Measurements from ENCODE around the gene MYCBP2. TPM values are rescaled to one million over a fixed set of nuclear protein-coding genes. Genes with fewer than 3 reads are reported as not detected.

Gene MYCBP2
- total and polyA plus RNA-seq, 9 donors, result 45.6 to 145 (median 100) TPM

DNA sequence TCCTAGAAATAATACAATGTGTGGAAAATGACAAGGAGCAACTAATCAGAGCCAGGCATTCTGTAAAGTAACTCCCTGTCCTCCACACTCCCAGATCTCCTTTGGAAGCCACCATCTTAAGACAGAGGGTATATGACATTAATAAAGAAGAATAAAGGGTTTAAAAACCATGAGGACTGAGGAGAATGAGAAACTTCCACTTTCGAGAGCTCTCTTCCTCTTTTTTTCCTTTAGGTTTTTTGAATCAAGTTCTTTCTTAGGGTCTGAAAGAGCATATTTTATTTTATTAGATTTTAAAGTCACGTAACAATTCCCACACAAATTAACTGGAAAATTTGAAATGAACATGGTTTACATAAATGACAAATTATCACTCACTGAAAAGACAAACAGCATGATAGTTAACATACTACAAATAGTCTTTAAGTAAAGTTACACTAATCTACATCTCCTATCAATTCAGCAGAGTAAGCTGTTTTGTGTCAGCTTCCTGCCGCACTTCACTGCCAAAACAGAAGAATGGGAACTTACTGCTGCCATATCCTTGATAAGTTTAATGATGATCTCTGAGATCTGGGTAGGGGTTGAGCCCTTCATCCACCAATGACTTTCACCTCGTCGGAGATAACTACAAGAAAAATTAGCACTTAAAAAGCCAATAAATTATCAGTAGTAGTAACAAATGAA, 261.3 kb downstream of the MYCBP2 start:
- no peak for TF ChIP-seq EP300 (IDR thresholded peaks at IDR 0.05)
- TF ChIP-seq, protein P1, sequence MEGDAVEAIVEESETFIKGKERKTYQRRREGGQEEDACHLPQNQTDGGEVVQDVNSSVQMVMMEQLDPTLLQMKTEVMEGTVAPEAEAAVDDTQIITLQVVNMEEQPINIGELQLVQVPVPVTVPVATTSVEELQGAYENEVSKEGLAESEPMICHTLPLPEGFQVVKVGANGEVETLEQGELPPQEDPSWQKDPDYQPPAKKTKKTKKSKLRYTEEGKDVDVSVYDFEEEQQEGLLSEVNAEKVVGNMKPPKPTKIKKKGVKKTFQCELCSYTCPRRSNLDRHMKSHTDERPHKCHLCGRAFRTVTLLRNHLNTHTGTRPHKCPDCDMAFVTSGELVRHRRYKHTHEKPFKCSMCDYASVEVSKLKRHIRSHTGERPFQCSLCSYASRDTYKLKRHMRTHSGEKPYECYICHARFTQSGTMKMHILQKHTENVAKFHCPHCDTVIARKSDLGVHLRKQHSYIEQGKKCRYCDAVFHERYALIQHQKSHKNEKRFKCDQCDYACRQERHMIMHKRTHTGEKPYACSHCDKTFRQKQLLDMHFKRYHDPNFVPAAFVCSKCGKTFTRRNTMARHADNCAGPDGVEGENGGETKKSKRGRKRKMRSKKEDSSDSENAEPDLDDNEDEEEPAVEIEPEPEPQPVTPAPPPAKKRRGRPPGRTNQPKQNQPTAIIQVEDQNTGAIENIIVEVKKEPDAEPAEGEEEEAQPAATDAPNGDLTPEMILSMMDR (IDR thresholded peaks at IDR 0.05), result no peak
- TF ChIP-seq POLR2A (IDR thresholded peaks at IDR 0.05), result no peak
- Histone ChIP-seq H3K27ac (no peak overlapping the region), H3K4me1 (ENCODE audit: insufficient read depth) (no peaks in the 10 kb centered on the region), H3K27me3 (no peaks in the 10 kb centered on the region), H3K4me3 (no peak overlapping the region), H3K36me3 (no peaks in the 10 kb centered on the region), H3K9me3 (no peaks in the 10 kb centered on the region)
- 82 to 87% (median 84%) methylated on average over 5 of the region's 5 CpGs for WGBS, 3 donors
- intact Hi-C loops (cut with DNase I), result no loop called here
- DNase-seq, result no peak

DNA sequence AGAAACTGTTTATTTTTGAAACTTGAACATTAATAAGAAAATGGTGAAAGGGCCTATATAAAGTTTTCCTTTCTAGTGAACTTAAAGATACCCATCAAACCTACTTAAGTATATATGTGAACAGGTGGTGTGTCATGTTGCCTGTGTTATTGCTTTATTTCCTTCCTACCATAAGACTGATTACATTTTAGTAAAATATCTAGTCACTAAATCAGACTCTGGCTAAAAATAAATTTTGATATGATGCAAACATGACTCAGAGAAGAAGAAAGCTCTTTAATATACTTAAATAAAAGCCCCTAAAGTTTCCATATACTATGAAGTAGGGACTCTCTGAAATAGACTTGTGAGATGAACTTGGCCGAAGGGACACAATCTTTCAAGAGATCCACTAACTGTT, 264.8 kb downstream of the MYCBP2 start:
- H3K9me3 ChIP-seq, result no peaks in the 10 kb centered on the region
- TF ChIP-seq, protein P1 (IDR thresholded peaks at IDR 0.05), result no peak
- TF ChIP-seq EP300 (IDR thresholded peaks at IDR 0.05), result no peak
- TF ChIP-seq POLR2A (IDR thresholded peaks at IDR 0.05), result no peak
- H3K4me3 ChIP-seq, result no peak overlapping the region
- no peaks in the 10 kb centered on the region for H3K4me1 ChIP-seq (ENCODE audit: insufficient read depth)
- no peaks in the 10 kb centered on the region for H3K36me3 ChIP-seq
- WGBS, 3 donors, result 95 to 97% (median 96%) methylated on average over 1 of the region's 1 CpG
- H3K27me3 ChIP-seq, result no peaks in the 10 kb centered on the region
- H3K27ac ChIP-seq, result no peak overlapping the region
- no peak for DNase-seq
- intact Hi-C loops (cut with DNase I), result no loop called here

DNA sequence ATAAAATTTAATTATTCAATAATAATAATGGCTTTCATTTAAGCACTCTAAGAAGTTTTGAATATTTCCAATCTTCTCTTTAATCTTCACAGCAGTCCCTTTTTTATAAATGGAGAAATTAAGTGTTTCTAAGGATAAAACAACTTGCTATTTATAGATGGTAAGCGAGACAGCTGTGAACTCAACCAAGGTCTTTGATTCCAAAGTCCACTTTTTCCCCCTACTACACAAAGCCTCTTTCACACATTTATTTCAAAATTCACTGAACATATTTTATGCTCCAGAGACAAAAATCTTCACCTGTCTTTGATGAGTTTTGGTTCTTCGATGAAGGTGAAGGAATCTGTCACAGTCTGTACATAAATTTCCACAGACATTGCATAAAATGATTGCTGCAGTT, 265.5 kb downstream of the MYCBP2 start:
- Histone ChIP-seq H3K36me3 (no peaks in the 10 kb centered on the region), H3K9me3 (no peaks in the 10 kb centered on the region), H3K27me3 (no peaks in the 10 kb centered on the region), H3K4me3 (no peak overlapping the region), H3K4me1 (ENCODE audit: insufficient read depth) (no peaks in the 10 kb centered on the region), H3K27ac (no peak overlapping the region)
- DNase-seq, result no peak
- 91 to 94% (median 93%) methylated on average over 2 of the region's 2 CpGs for WGBS, 3 donors
- intact Hi-C loops (cut with DNase I), result no loop called here
- TF ChIP-seq EP300 (IDR thresholded peaks at IDR 0.05) (no peak), POLR2A (IDR thresholded peaks at IDR 0.05) (no peak)
- TF ChIP-seq, protein P1 (IDR thresholded peaks at IDR 0.05), result no peak

DNA sequence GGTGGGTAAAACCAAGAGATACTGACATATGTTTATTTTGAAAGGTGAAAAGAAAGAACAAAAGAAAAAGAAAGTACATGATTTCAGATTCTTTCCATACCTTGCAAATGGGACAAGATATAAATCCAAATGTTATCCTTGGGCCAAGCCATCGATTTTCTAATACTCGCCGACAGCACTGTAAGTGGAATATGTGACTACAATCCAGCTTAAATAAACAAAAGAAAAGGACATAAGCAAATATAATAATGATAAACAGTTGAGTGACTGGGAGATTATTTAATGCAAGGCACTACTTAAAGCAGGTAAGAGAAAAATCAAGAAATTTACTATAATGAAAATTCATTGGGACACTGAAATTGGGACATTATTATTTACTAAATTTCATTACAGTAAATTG, 270.0 kb downstream of the MYCBP2 start:
- Histone ChIP-seq H3K36me3 (no peaks in the 10 kb centered on the region), H3K4me3 (no peak overlapping the region), H3K4me1 (ENCODE audit: insufficient read depth) (no peaks in the 10 kb centered on the region), H3K9me3 (no peaks in the 10 kb centered on the region), H3K27me3 (no peaks in the 10 kb centered on the region), H3K27ac (no peak overlapping the region)
- intact Hi-C loops (cut with DNase I), result no loop called here
- WGBS, 3 donors, result 95 to 98% (median 96%) methylated on average over 3 of the region's 3 CpGs
- TF ChIP-seq EP300 (IDR thresholded peaks at IDR 0.05) (no peak), POLR2A (IDR thresholded peaks at IDR 0.05) (no peak)
- TF ChIP-seq, protein P1 (IDR thresholded peaks at IDR 0.05), result no peak
- DNase-seq, result no peak
